ENCODE results near the gene ASCL1.

Gene ASCL1

DNA sequence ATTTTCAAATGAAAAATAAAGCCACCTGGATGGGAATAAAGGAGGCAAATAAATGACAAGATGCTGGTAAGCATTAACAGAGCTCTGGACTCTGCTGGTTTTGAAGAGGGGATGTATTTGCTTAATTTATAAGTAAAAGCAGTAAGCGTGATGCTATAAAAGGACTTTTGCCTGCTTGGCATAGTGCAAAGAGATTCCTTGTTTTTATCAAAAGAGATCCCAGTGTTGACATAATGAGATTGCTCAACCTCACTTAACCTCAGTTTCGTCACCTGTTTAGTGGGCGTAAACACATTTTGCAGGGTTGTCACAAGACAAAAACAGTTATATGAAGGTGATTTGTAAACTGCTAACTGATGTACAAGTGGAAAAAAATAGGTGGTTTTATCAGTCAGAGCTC, 13.8 kb downstream of the ASCL1 start:
- H2AFZ ChIP-seq (ENCODE audit: low read depth, low read length, severe bottlenecking) = no peak overlapping the region
- H4K20me1 ChIP-seq (ENCODE audit: low read depth, low read length) = no peaks in the 10 kb centered on the region
- no peak overlapping the region for H3K9ac ChIP-seq (ENCODE audit: low read length)
- no peak overlapping the region for H3K27ac ChIP-seq (ENCODE audit: low read depth, low read length)
- no peak overlapping the region for H3K4me2 ChIP-seq (ENCODE audit: low read depth, low read length, poor library complexity, severe bottlenecking)
- no peaks in the 10 kb centered on the region for H3K79me2 ChIP-seq (ENCODE audit: insufficient read depth, low read length)
- no peaks in the 10 kb centered on the region for H3K27me3 ChIP-seq (ENCODE audit: low read length)
- no peaks in the 10 kb centered on the region for H3F3A ChIP-seq (ENCODE audit: insufficient read depth)
- no peaks in the 10 kb centered on the region for H3K36me3 ChIP-seq (ENCODE audit: low read length)
- no peaks in the 10 kb centered on the region for H3K9me2 ChIP-seq (replicated peaks; ENCODE audit: insufficient read depth, low read length)
- no peak for TF ChIP-seq CTCF (IDR thresholded peaks at IDR 0.05; ENCODE audit: insufficient read depth, low read length, poor library complexity, severe bottlenecking)
- no peak for TF ChIP-seq EZH2phosphoT487 (conservative IDR thresholded peaks at IDR 0.05; ENCODE audit: low read length)
- H3K9me3 ChIP-seq (ENCODE audit: insufficient read depth, low read length) = no peaks in the 10 kb centered on the region
- H3K4me3 ChIP-seq (ENCODE audit: insufficient read depth, low read length, poor library complexity, severe bottlenecking) = no peak overlapping the region

GRCh38 chr12:102973583-102973982, 16.1 kb downstream of the ASCL1 start:
- no peak overlapping the region for H3K4me3 ChIP-seq (ENCODE audit: insufficient read depth, low read length, poor library complexity, severe bottlenecking)
- H3F3A ChIP-seq (ENCODE audit: insufficient read depth) = no peaks in the 10 kb centered on the region
- H3K9ac ChIP-seq (ENCODE audit: low read length) = no peak overlapping the region
- H3K79me2 ChIP-seq (ENCODE audit: insufficient read depth, low read length) = no peaks in the 10 kb centered on the region
- TF ChIP-seq EZH2phosphoT487 (conservative IDR thresholded peaks at IDR 0.05; ENCODE audit: low read length) (no peak), CTCF (IDR thresholded peaks at IDR 0.05; ENCODE audit: insufficient read depth, low read length, poor library complexity, severe bottlenecking) (no peak)
- H3K4me2 ChIP-seq (ENCODE audit: low read depth, low read length, poor library complexity, severe bottlenecking) = no peak overlapping the region
- no peak overlapping the region for H2AFZ ChIP-seq (ENCODE audit: low read depth, low read length, severe bottlenecking)
- H3K9me3 ChIP-seq (ENCODE audit: insufficient read depth, low read length) = no peaks in the 10 kb centered on the region
- H3K9me2 ChIP-seq (replicated peaks; ENCODE audit: insufficient read depth, low read length) = no peaks in the 10 kb centered on the region
- H4K20me1 ChIP-seq (ENCODE audit: low read depth, low read length) = no peaks in the 10 kb centered on the region
- H3K36me3 ChIP-seq (ENCODE audit: low read length) = no peaks in the 10 kb centered on the region
- no peaks in the 10 kb centered on the region for H3K27me3 ChIP-seq (ENCODE audit: low read length)
- H3K27ac ChIP-seq (ENCODE audit: low read depth, low read length) = no peak overlapping the region

DNA sequence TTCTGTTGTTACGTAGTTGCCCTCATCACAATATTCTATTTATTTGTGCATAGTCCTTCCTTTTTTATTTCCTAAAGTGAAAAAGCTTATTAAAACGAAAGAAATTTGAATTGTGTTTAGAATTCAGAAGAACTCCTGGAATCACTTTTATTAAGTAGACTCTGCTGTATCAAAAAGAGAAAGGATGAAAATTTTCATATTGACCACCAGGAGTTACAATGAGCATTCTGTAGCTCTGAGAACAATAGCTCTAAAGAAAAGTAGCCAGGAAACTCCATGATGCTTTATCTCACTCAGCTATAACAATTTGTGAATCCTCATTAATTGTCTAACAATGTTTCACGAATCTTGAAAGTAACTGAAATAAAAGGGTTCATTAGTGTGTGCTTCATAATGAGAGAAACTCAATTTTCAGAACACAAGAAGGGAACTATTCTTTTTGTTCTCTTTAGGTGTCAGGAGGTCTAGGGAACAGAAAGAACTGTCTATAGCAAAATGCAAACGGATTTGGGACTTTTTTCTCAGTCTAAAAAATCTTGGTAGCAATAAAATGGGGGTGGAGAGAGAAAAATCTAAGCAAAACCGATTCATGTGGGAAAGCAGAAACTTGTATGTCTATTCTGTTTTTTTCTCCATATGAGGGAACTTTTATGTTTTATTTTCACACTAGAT, 19.3 kb downstream of the ASCL1 start:
- no peaks in the 10 kb centered on the region for H3K9me2 ChIP-seq (replicated peaks; ENCODE audit: insufficient read depth, low read length)
- TF ChIP-seq CTCF (IDR thresholded peaks at IDR 0.05; ENCODE audit: insufficient read depth, low read length, poor library complexity, severe bottlenecking) = no peak
- TF ChIP-seq EZH2phosphoT487 (conservative IDR thresholded peaks at IDR 0.05; ENCODE audit: low read length) = no peak
- H2AFZ ChIP-seq (ENCODE audit: low read depth, low read length, severe bottlenecking) = no peak overlapping the region

More for the DNA sequence above, 19.3 kb downstream of the ASCL1 start:
- no peak overlapping the region for H3K27ac ChIP-seq (ENCODE audit: low read depth, low read length)
- no peaks in the 10 kb centered on the region for H3K27me3 ChIP-seq (ENCODE audit: low read length)
- no peaks in the 10 kb centered on the region for H4K20me1 ChIP-seq (ENCODE audit: low read depth, low read length)
- no peak overlapping the region for H3K4me3 ChIP-seq (ENCODE audit: insufficient read depth, low read length, poor library complexity, severe bottlenecking)
- no peaks in the 10 kb centered on the region for H3K79me2 ChIP-seq (ENCODE audit: insufficient read depth, low read length)
- no peaks in the 10 kb centered on the region for H3F3A ChIP-seq (ENCODE audit: insufficient read depth)
- no peak overlapping the region for H3K4me2 ChIP-seq (ENCODE audit: low read depth, low read length, poor library complexity, severe bottlenecking)
- H3K9ac ChIP-seq (ENCODE audit: low read length) = no peak overlapping the region
- no peaks in the 10 kb centered on the region for H3K9me3 ChIP-seq (ENCODE audit: insufficient read depth, low read length)
- no peaks in the 10 kb centered on the region for H3K36me3 ChIP-seq (ENCODE audit: low read length)

Data from SU-DHL-6 (cell line).